Adipocyte (in vitro differentiated cells): ENCODE measurements around the gene FHOD3.

Experiments
- DNase-seq: peaks from one replicate; pipeline ENCODE4 v3.0.0-alpha.2; 2015; ENCODE audit warnings: low read depth
- H3K27me3 ChIP-seq: replicated peaks from 2 replicates; pipeline ENCODE4 v1.7.0; 2013; ENCODE audit warnings: mild to moderate bottlenecking, low read length, moderate library complexity; ENCODE audit not compliant: control insufficient read depth, insufficient read depth
- H3K36me3 ChIP-seq: 2 replicates; pipeline ENCODE4 v1.7.0; 2013; ENCODE audit warnings: low read length, mild to moderate bottlenecking, moderate library complexity; ENCODE audit not compliant: control insufficient read depth, insufficient read depth, severe bottlenecking
- H3K4me1 ChIP-seq: 2 replicates; pipeline ENCODE4 v1.7.0; 2013; ENCODE audit warnings: mild to moderate bottlenecking, low read length, moderate library complexity; ENCODE audit not compliant: control insufficient read depth, insufficient read depth
- H3K4me3 ChIP-seq: 2 replicates; pipeline ENCODE4 v1.7.0; 2013; ENCODE audit warnings: mild to moderate bottlenecking, low read length, moderate library complexity
- H3K9ac ChIP-seq: 2 replicates; pipeline ENCODE4 v1.7.0; 2013; ENCODE audit warnings: mild to moderate bottlenecking, low read length, moderate library complexity
- H3K9me3 ChIP-seq: 2 replicates; pipeline ENCODE4 v1.7.0; 2013; ENCODE audit warnings: mild to moderate bottlenecking, low read length, moderate library complexity; ENCODE audit not compliant: control insufficient read depth

The FHOD3 gene

GRCh38 chr18:36602620-36603019, 305.1 kb downstream of the FHOD3 start:
- H3K9me3 ChIP-seq: no peaks in the 10 kb centered on the region
- no peak overlapping the region for H3K9ac ChIP-seq
- no peaks in the 10 kb centered on the region for H3K4me1 ChIP-seq
- H3K27me3 ChIP-seq: no peaks in the 10 kb centered on the region
- no peak for DNase-seq
- H3K4me3 ChIP-seq: no peak overlapping the region
- no peaks in the 10 kb centered on the region for H3K36me3 ChIP-seq

- Histone ChIP-seq H3K4me3 (no peak overlapping the region), H3K27me3 (no peaks in the 10 kb centered on the region), H3K36me3 (no peaks in the 10 kb centered on the region), H3K4me1 (no peaks in the 10 kb centered on the region), H3K9ac (no peak overlapping the region), H3K9me3 (no peaks in the 10 kb centered on the region)
- no peak for DNase-seq
Observed at GRCh38 chr18:36608107-36608506, 310.6 kb downstream of the FHOD3 start.

DNA sequence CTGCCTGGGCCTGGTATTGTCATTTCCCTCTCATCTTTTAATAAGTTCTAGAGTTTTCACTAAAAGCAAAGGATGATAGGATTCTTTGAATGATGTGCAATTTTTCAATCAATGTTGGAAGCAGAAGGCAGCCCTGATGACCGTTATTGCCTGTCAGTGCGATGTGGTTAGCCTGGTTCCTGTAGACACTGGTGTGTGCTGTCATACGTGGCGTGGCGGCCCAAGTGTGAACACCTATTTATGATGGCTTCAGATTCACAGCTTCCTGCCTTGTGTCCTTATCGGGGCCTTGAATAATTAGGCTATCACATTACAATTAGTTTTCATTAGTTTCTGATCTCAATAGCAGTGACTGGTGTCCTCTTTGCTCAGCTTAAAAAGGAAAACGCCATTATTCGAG, 312.7 kb downstream of the FHOD3 start:
- Histone ChIP-seq H3K4me1 (no peaks in the 10 kb centered on the region), H3K9me3 (no peaks in the 10 kb centered on the region), H3K4me3 (no peak overlapping the region), H3K36me3 (no peaks in the 10 kb centered on the region), H3K9ac (no peak overlapping the region), H3K27me3 (no peaks in the 10 kb centered on the region)
- no peak for DNase-seq

DNA sequence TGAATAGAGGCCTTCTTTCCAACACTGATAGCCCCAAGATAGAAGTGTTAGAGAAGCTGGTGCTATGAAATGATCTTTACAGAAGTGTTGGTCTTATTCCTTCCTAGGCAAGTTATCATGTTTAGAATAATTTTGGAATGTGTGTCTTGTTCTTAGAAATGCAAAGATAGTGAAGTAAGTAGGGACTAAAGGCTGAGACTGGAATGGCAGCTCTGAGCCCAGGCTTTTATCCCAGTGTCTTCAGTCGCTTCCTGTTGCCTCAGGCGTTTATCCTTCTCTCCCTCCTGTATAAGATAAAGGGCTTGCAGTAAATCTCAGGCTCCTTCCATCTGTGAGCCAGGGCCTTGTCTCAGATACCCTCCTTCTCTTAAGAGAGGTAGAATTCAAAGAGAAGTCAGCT, 313.1 kb downstream of the FHOD3 start:
- DNase-seq: no peak
- Histone ChIP-seq H3K4me1 (no peaks in the 10 kb centered on the region), H3K4me3 (no peak overlapping the region), H3K27me3 (no peaks in the 10 kb centered on the region), H3K9ac (no peak overlapping the region), H3K36me3 (no peaks in the 10 kb centered on the region), H3K9me3 (no peaks in the 10 kb centered on the region)

DNA sequence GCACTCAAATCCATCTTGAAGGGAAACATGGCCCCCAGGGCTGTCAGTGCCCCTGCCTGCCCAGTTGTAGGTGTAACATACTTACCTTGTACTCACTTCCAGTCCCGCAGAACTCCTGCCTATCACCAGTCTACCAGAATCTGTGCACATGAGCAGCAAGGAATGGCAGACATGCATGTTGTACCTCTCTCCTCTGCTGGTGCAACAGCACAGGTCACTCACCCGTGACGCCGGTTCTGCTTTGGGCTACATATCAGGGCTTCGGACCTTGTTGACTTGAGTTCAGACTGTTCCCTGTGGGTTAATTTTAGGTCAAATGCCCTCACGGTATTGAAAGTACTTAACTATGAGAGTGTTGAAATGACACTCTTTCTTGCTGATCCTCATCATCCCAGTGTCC, 315.6 kb downstream of the FHOD3 start:
- no peak for DNase-seq
- Histone ChIP-seq H3K36me3 (no peaks in the 10 kb centered on the region), H3K4me3 (no peak overlapping the region), H3K9me3 (no peaks in the 10 kb centered on the region), H3K4me1 (peaks cover 3% of the 10 kb centered on the region), H3K27me3 (no peaks in the 10 kb centered on the region), H3K9ac (no peak overlapping the region)

GRCh38 chr18:36613810-36614209, 316.3 kb downstream of the FHOD3 start:
- Histone ChIP-seq H3K27me3 (no peaks in the 10 kb centered on the region), H3K4me1 (peaks cover 4% of the 10 kb centered on the region), H3K36me3 (no peaks in the 10 kb centered on the region), H3K9me3 (no peaks in the 10 kb centered on the region), H3K4me3 (no peak overlapping the region), H3K9ac (no peak overlapping the region)
- no peak for DNase-seq

DNA sequence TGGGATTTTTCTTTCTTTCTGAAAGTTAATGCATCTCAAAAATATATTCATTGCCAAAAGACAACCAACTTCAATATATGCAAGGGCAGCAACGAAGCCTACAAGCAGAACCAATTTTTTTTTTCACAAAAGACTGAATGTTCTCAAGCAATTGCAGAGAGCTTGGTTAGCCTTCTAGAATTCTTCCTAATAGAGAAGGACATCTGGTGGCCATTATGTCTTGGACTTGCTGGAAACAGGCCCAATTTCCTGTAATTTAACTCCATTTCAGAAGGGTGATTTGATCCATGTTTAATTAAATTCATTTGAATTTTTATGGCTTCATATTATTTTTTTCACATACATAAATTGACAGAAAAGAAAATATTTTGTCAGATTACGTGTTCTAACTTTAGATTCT, 323.3 kb downstream of the FHOD3 start:
- Histone ChIP-seq H3K9ac (no peak overlapping the region), H3K9me3 (no peaks in the 10 kb centered on the region), H3K27me3 (no peaks in the 10 kb centered on the region), H3K4me3 (no peak overlapping the region), H3K36me3 (no peaks in the 10 kb centered on the region), H3K4me1 (peaks cover 6% of the 10 kb centered on the region)
- DNase-seq: peak; percentile 47

DNA sequence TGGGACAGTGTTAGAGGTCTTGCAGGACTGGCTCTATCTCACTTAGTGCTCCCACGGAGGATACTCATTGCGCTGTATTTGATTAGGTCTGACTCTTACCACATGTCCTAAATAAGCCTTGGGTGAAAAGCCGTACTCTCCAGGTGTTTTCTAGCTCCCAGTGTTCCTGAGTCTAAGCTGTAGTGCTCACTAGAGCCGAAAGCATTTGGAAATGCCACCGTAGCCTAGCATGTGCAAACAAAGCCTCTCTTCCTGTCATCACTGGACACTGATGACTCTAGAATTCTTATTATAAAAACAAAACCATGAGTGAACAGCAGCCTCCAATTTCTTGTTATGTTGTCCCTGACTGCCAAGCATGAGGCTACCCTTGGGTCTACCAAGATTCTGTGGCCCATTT, 325.1 kb downstream of the FHOD3 start:
- DNase-seq: no peak
- Histone ChIP-seq H3K36me3 (no peaks in the 10 kb centered on the region), H3K4me3 (no peak overlapping the region), H3K9me3 (no peaks in the 10 kb centered on the region), H3K27me3 (no peaks in the 10 kb centered on the region), H3K9ac (no peak overlapping the region), H3K4me1 (peaks cover 6% of the 10 kb centered on the region)

DNA sequence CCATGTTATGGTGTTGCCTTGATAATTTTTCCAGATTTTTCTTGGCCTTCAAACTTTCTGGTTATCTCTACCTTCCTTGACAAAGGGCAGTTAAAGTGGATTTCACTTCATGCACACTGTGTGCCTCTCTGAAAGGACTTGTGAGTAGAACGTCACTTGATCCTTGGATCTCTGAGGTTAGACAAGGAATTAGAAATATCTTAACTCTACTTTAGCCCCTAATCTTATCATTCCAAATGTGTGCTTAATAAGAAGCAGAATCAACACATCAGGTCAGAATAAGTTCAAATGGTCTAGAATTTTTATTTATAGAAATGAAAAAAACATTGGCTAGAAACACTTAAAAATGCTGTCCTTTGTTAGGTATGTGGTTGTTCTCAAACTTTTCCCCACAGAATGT, 325.6 kb downstream of the FHOD3 start:
- H3K36me3 ChIP-seq: no peaks in the 10 kb centered on the region
- no peaks in the 10 kb centered on the region for H3K9me3 ChIP-seq
- no peak overlapping the region for H3K4me3 ChIP-seq
- no peak for DNase-seq
- no peak overlapping the region for H3K9ac ChIP-seq
- H3K27me3 ChIP-seq: no peaks in the 10 kb centered on the region
- H3K4me1 ChIP-seq: peaks cover 4% of the 10 kb centered on the region

DNA sequence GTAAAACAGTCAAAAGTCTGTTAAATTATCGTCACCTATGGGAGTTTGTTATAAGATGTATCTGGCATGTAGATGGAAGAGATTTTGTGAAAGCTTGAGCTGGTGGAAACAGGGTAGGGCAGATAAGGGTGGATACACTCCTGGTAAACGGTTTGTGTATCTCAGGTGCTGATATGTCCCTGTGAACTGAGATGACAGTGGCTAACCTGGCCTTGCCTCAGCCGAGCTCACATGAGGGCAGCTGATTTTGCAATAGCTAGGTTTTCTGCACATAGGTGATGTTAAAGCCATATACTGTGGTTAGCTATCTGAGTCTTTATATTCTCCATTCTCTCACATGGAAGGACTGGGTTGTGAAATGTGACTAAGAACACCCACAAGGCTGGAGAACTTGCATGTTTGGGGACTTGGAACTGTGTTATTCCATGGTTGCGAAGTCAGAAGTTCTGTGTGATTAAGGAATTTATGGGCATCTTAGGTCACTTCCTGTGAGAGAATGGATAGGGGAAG, 326.2 kb downstream of the FHOD3 start:
- H3K9ac ChIP-seq: no peak overlapping the region
- H3K36me3 ChIP-seq: no peaks in the 10 kb centered on the region
- no peak for DNase-seq
- no peaks in the 10 kb centered on the region for H3K27me3 ChIP-seq
- no peaks in the 10 kb centered on the region for H3K9me3 ChIP-seq
- peaks cover 11% of the 10 kb centered on the region for H3K4me1 ChIP-seq
- H3K4me3 ChIP-seq: no peak overlapping the region

DNA sequence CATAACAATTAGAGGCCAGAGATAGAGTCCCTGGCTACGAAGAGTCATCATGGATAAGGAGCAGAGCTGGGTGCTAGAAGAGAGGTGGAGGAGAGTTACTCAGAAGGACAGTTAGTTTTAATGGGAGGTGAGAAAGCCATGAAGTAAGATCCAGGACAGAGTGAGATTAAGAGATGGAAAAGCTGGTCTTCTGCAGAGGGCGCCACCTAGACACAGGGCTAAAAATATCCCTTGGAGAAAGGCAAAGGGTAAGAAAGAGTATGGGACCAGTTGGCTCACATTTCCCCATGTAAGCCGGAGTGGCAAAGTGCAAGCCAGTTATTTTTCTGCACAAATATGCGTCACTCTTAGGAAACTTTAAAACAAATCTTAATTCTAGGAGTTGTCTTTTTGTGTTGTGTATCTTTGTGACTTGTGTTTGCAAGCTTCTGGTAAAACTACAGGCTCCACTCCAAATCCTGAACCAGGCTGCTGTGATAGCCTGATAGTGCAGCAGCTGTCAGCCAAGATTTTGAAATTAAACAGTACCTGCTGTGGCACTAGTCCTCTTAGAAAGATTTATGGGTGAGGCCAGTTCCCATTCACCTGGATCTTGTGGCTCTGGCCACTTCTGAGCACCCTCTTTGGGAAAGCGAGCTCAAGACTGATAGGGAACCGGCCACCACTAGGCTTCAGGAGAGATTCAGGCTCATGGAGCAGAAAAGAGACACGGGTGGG, 327.1 kb downstream of the FHOD3 start:
- no peaks in the 10 kb centered on the region for H3K36me3 ChIP-seq

DNA sequence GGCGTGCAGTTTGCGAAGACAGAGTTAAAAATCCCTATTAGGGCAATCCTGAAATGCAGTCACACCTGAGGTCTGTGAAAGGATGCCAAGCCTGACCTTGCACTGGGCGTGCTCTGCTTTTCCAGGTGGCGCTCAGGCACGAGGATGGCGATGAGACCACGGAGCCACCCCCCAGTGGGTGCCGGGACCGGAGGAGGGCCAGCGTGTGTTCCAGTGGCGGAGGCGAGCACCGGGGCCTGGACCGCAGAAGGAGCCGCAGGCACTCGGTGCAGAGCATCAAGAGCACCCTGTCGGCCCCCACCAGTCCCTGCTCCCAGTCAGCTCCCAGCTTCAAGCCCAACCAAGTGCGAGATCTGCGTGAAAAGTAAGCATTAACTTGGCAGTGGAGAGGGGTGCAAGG, 327.9 kb downstream of the FHOD3 start:
- no peaks in the 10 kb centered on the region for H3K9me3 ChIP-seq
- H3K4me3 ChIP-seq: no peak overlapping the region
- no peaks in the 10 kb centered on the region for H3K36me3 ChIP-seq
- peaks cover 19% of the 10 kb centered on the region for H3K4me1 ChIP-seq
- DNase-seq: no peak
- no peaks in the 10 kb centered on the region for H3K27me3 ChIP-seq
- H3K9ac ChIP-seq: no peak overlapping the region

More for the DNA sequence above, 327.1 kb downstream of the FHOD3 start:
- no peaks in the 10 kb centered on the region for H3K9me3 ChIP-seq
- H3K4me1 ChIP-seq: peaks cover 19% of the 10 kb centered on the region
- H3K9ac ChIP-seq: no peak overlapping the region
- no peak overlapping the region for H3K4me3 ChIP-seq
- no peaks in the 10 kb centered on the region for H3K27me3 ChIP-seq
- no peak for DNase-seq
